Ishikawa (cell line): Measurements from ENCODE around the gene GID8.

Source experiments
- CEBPB ChIP-seq: IDR thresholded peaks from 2 replicates; pipeline ENCODE4 v1.6.1; 2012
- CREB1 ChIP-seq: IDR thresholded peaks from 2 replicates; pipeline ENCODE4 v1.6.1; 2012; ENCODE audit warnings: low read depth
- EGR1 ChIP-seq: IDR thresholded peaks from 2 replicates; pipeline ENCODE4 v1.6.1; 2012
- EP300 ChIP-seq: IDR thresholded peaks from 2 replicates; pipeline ENCODE4 v1.6.1; 2012; ENCODE audit warnings: borderline replicate concordance
- FOXM1 ChIP-seq: IDR thresholded peaks from 2 replicates; pipeline ENCODE4 v1.6.1; 2012; ENCODE audit warnings: low read depth, borderline replicate concordance
- NFIC ChIP-seq: IDR thresholded peaks from 2 replicates; pipeline ENCODE4 v1.6.1; 2012
- RAD21 ChIP-seq: IDR thresholded peaks from 2 replicates; pipeline ENCODE4 v1.6.1; 2012; ENCODE audit warnings: low read depth
- TAF1 ChIP-seq: IDR thresholded peaks from 2 replicates; pipeline ENCODE4 v1.6.1; 2012; ENCODE audit warnings: low read depth, mild to moderate bottlenecking
- TCF12 ChIP-seq: IDR thresholded peaks from 2 replicates; pipeline ENCODE4 v1.6.1; 2012; ENCODE audit warnings: low read depth
- TEAD4 ChIP-seq: IDR thresholded peaks from 2 replicates; pipeline ENCODE4 v1.6.1; 2012
- YY1 ChIP-seq: IDR thresholded peaks from 2 replicates; pipeline ENCODE4 v1.6.1; 2012; ENCODE audit warnings: low read depth
- ZBTB7A ChIP-seq: IDR thresholded peaks from 2 replicates; pipeline ENCODE4 v1.6.1; 2012; ENCODE audit warnings: low read depth
- TF ChIP-seq, protein P1 (sequence below): IDR thresholded peaks from 2 replicates; pipeline ENCODE4 v1.6.1; 2012
- TF ChIP-seq, protein P2 (sequence below): IDR thresholded peaks from 2 replicates; pipeline ENCODE4 v1.6.1; 2012; ENCODE audit warnings: low read depth, mild to moderate bottlenecking
- TF ChIP-seq, protein P3 (sequence below): IDR thresholded peaks from 2 replicates; pipeline ENCODE4 v1.6.1; 2012

GID8 gene

DNA sequence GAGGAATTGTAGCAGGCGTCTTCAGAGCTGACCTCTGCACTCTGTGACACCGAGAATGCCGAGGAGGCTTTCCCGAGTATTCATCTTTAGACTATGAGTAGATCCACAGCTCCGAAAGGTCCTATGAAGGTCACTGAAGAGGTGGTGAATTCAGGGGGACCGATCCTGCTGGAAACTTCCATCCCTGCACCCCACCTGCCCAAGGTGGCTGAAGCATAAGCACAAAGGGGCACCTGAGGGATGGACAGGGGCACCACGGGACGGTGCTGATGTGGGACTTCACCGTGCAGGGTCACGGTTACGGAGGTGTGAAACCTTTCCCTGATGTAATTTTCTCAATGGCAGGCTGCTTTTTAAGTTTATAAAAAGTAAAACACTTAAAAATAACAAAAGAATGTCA, 36.1 kb upstream of the GID8 start:
- TF ChIP-seq TAF1 (no peak), RAD21 (no peak), TCF12 (no peak), FOXM1 (no peak), TEAD4 (no peak), CREB1 (no peak), YY1 (no peak), EGR1 (no peak), NFIC (no peak), EP300 (no peak), ZBTB7A (no peak), CEBPB (no peak)
- TF ChIP-seq, protein P1, sequence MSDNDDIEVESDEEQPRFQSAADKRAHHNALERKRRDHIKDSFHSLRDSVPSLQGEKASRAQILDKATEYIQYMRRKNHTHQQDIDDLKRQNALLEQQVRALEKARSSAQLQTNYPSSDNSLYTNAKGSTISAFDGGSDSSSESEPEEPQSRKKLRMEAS: no peak
- TF ChIP-seq, protein P2, sequence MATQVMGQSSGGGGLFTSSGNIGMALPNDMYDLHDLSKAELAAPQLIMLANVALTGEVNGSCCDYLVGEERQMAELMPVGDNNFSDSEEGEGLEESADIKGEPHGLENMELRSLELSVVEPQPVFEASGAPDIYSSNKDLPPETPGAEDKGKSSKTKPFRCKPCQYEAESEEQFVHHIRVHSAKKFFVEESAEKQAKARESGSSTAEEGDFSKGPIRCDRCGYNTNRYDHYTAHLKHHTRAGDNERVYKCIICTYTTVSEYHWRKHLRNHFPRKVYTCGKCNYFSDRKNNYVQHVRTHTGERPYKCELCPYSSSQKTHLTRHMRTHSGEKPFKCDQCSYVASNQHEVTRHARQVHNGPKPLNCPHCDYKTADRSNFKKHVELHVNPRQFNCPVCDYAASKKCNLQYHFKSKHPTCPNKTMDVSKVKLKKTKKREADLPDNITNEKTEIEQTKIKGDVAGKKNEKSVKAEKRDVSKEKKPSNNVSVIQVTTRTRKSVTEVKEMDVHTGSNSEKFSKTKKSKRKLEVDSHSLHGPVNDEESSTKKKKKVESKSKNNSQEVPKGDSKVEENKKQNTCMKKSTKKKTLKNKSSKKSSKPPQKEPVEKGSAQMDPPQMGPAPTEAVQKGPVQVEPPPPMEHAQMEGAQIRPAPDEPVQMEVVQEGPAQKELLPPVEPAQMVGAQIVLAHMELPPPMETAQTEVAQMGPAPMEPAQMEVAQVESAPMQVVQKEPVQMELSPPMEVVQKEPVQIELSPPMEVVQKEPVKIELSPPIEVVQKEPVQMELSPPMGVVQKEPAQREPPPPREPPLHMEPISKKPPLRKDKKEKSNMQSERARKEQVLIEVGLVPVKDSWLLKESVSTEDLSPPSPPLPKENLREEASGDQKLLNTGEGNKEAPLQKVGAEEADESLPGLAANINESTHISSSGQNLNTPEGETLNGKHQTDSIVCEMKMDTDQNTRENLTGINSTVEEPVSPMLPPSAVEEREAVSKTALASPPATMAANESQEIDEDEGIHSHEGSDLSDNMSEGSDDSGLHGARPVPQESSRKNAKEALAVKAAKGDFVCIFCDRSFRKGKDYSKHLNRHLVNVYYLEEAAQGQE: no peak
- TF ChIP-seq, protein P3, sequence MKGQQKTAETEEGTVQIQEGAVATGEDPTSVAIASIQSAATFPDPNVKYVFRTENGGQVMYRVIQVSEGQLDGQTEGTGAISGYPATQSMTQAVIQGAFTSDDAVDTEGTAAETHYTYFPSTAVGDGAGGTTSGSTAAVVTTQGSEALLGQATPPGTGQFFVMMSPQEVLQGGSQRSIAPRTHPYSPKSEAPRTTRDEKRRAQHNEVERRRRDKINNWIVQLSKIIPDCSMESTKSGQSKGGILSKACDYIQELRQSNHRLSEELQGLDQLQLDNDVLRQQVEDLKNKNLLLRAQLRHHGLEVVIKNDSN: no peak

DNA sequence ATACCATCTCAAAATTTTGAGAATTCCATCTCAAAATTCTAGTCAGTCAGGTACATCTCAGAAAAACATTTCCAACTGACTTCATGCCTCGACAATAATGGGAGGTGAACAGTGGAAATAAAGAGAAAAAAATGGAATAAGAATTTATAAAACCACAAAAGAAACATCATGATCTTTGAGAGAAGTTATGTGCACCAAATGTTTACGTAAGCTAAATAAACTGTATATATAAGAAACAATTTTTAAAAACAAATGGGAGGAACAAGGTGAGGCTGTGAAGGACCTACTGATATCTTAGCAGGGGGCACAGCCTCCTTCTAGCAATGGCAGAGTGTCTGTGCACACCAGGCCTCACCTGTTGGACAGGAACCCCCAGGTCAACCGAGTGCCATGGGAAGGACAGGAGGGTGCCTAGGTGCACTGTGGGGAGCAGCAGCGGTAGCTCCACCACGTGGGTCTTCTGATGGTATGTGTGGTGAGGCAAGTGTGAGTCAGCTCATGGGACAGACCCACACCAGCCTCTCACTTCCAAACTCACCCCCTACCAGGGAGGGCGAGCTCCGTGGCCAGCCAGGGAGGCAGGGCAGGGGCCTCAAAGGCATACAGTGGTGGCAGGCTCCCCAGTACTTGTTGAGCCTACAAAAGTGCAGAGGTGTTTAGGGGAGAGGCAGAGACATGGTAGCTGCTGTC, 34.9 kb upstream of the GID8 start:
- TF ChIP-seq EGR1: no peak
- TF ChIP-seq NFIC: no peak
- TF ChIP-seq ZBTB7A: no peak
- no peak for TF ChIP-seq CEBPB
- no peak for TF ChIP-seq TCF12
- TF ChIP-seq YY1: no peak
- no peak for TF ChIP-seq FOXM1
- no peak for TF ChIP-seq TEAD4
- TF ChIP-seq RAD21: no peak
- TF ChIP-seq, protein P2: no peak
- no peak for TF ChIP-seq CREB1
- TF ChIP-seq, protein P1: no peak
- TF ChIP-seq, protein P3: no peak
- no peak for TF ChIP-seq EP300
- no peak for TF ChIP-seq TAF1

DNA sequence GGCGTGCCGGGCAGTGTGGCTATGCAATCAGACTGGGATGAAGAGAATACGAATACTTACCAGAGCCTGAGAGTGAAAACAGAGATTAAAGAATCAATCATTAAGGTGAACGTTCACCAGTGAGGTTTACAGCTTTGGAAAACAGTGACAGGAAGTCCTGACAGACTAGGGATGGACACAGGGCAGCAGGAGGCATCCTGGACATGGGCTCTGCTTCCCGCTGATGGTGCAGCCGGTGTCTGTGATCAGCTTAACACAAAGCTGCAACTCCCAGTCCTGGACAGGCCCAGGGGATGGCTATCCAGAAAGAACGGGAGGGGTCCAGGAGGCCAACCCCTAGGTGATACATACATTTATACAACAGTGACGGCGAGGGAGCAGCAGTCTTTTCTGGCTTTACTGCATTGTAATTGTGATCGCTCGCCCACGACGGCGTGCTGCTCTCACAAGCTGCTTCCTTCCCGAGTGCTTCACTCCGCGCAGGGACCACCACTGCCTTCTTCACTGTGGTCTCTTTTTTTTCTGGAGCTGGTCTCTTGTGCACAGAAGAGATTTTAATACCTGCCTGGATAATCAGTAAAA, 32.3 kb upstream of the GID8 start:
- TF ChIP-seq, protein P2: no peak
- no peak for TF ChIP-seq EP300
- no peak for TF ChIP-seq RAD21
- no peak for TF ChIP-seq EGR1
- no peak for TF ChIP-seq TCF12
- no peak for TF ChIP-seq YY1
- no peak for TF ChIP-seq CEBPB
- TF ChIP-seq, protein P1: no peak
- TF ChIP-seq TEAD4: no peak
- TF ChIP-seq FOXM1: no peak
- no peak for TF ChIP-seq ZBTB7A
- no peak for TF ChIP-seq TAF1
- TF ChIP-seq, protein P3: no peak
- no peak for TF ChIP-seq CREB1
- TF ChIP-seq NFIC: no peak
